B cell (primary cell): ENCODE data around the gene SNAP29. TPM values are rescaled to one million over a fixed set of nuclear protein-coding genes. Genes with fewer than 3 reads are reported as not detected.

Source experiments
- ATAC-seq: fragments of 200-7000 bp; cut with Tn5 transposase; one replicate; pipeline ENCODE4 v1.10.0; 2021; ENCODE audit warnings: low read depth, mild to moderate bottlenecking, moderate number of reproducible peaks, moderate library complexity
- CTCF ChIA-PET: fragments of 350-600 bp; sonication (Branson Sonifier 250); formaldehyde crosslinking; loops from one replicate; lab custom pipeline; 2021; ENCODE audit warnings: antibody characterized with exemption, inconsistent platforms; lab: Charles Lee
- POLR2A ChIA-PET: fragments of 350-600 bp; sonication (Branson Sonifier 250); formaldehyde crosslinking; loops from one replicate; lab custom pipeline; 2021; ENCODE audit warnings: antibody characterized with exemption; lab: Charles Lee
- DNase-seq: peaks from one replicate; pipeline ENCODE4 v3.0.0; 2013
- H2AFZ ChIP-seq: 2 replicates; pipeline ENCODE4 v1.6.1; 2012; ENCODE audit warnings: mild to moderate bottlenecking, low read depth, low read length; ENCODE audit not compliant: insufficient read depth, poor library complexity, severe bottlenecking
- H3K27ac ChIP-seq, 2 donors: 1 replicate in 1 of 2; 2 replicates in 1 of 2; pipeline ENCODE4 v1.5.1; 2012 to 2013; ENCODE audit warnings: low read length in 2 of 2, mild to moderate bottlenecking in 2 of 2, moderate library complexity in 1 of 2
- H3K27me3 ChIP-seq, 4 experiments: fragments of 200-600 bp in 1 of 4; sonication (generic) in 1 of 4; replicated peaks in 1 of 4; 1 replicate in 2 of 4; 2 replicates in 2 of 4; pipeline versions ENCODE4 v1.6.1 to v1.7.0; 2013 to 2016; ENCODE audit warnings: low read length in 3 of 4, mild to moderate bottlenecking in 2 of 4, mixed read lengths in 1 of 4, moderate library complexity in 1 of 4; ENCODE audit not compliant: insufficient read depth in 4 of 4, control insufficient read depth in 3 of 4; ENCODE audit errors: control extremely low read depth in 1 of 4
- H3K36me3 ChIP-seq, 2 experiments: replicated peaks in 1 of 2; 1 replicate in 1 of 2; 2 replicates in 1 of 2; pipeline versions ENCODE4 v1.6.1 to v1.7.1; 2013; ENCODE audit warnings: low read length in 1 of 2; ENCODE audit not compliant: insufficient read depth in 2 of 2, control insufficient read depth in 1 of 2; ENCODE audit errors: control extremely low read depth in 1 of 2, extremely low read depth in 1 of 2
- H3K4me1 ChIP-seq, 2 donors: fragments of 200-600 bp in 1 of 2; sonication (generic) in 1 of 2; 1 replicate in 1 of 2; 2 replicates in 1 of 2; pipeline versions ENCODE4 v1.5.1 to v1.6.1; 2013 to 2017; ENCODE audit warnings: low read length in 2 of 2; ENCODE audit not compliant: control insufficient read depth in 2 of 2, insufficient read depth in 2 of 2
- H3K4me2 ChIP-seq: replicated peaks from 2 replicates; pipeline ENCODE3; 2012; ENCODE audit warnings: mild to moderate bottlenecking, low read depth, low read length; ENCODE audit not compliant: poor library complexity, severe bottlenecking
- H3K4me3 ChIP-seq, 5 experiments: fragments of 200-600 bp in 1 of 5; sonication (generic) in 1 of 5; 1 replicate in 3 of 5; 2 replicates in 2 of 5; pipeline versions ENCODE4 v1.5.1 to v1.7.0; 2011 to 2016; ENCODE audit warnings: low read length in 4 of 5, mild to moderate bottlenecking in 4 of 5, low read depth in 2 of 5, control low read depth in 1 of 5, moderate library complexity in 1 of 5; ENCODE audit not compliant: insufficient read depth in 1 of 5; ENCODE audit errors: control extremely low read depth in 1 of 5, extremely low read depth in 1 of 5
- H3K79me2 ChIP-seq: fragments of 200-600 bp; sonication (generic); one replicate; pipeline ENCODE4 v1.6.0; 2016; ENCODE audit warnings: low read length; ENCODE audit not compliant: control insufficient read depth, insufficient read depth
- H3K9ac ChIP-seq: fragments of 200-600 bp; sonication (generic); 2 replicates; pipeline ENCODE4 v1.6.1; 2017; ENCODE audit warnings: mild to moderate bottlenecking, low read length, moderate library complexity
- H3K9me3 ChIP-seq, 3 donors: one replicate each; pipeline versions ENCODE4 v1.6.1 to v1.7.1; 2013; ENCODE audit warnings: low read length in 2 of 3; ENCODE audit not compliant: control insufficient read depth in 2 of 3, insufficient read depth in 1 of 3; ENCODE audit errors: control extremely low read depth in 1 of 3
- H4K20me1 ChIP-seq: 2 replicates; pipeline ENCODE4 v1.6.0; 2012; ENCODE audit warnings: mild to moderate bottlenecking, low read length; ENCODE audit not compliant: insufficient read depth, control insufficient read depth, poor library complexity, severe bottlenecking
- H3K27ac Mint-ChIP-seq: one replicate; pipeline ENCODE4 v1.8.0; 2021; ENCODE audit warnings: mixed read lengths
- H3K27me3 Mint-ChIP-seq: one replicate; pipeline ENCODE4 v1.8.0; 2021; ENCODE audit warnings: mixed read lengths
- H3K4me1 Mint-ChIP-seq: one replicate; pipeline ENCODE4 v1.8.0; 2021; ENCODE audit warnings: mixed read lengths
- H3K4me3 Mint-ChIP-seq: one replicate; pipeline ENCODE4 v1.8.0; 2021; ENCODE audit warnings: mixed read lengths
- H3K9me3 Mint-ChIP-seq: one replicate; pipeline ENCODE4 v1.8.0; 2022; ENCODE audit warnings: mixed read lengths; ENCODE audit not compliant: insufficient read depth
- CTCF ChIP-seq: fragments of 200-600 bp; IDR thresholded peaks from one replicate; pipeline ENCODE4 v1.8.0; 2022; ENCODE audit warnings: antibody characterized with exemption, mild to moderate bottlenecking
- EZH2 ChIP-seq: IDR thresholded peaks from 2 replicates; pipeline ENCODE4 v1.6.1; 2012; ENCODE audit warnings: borderline replicate concordance, low read depth, mild to moderate bottlenecking, moderate library complexity, low read length; ENCODE audit not compliant: insufficient read depth, poor library complexity, severe bottlenecking
- WGBS: methylation state at CpG from one replicate; pipeline ENCODE4 v1.1.5; 2013; ENCODE audit warnings: missing lambda C conversion rate; ENCODE audit not compliant: insufficient coverage; 5-methylcytosine and 5-hydroxymethylcytosine counted together
- intact Hi-C: fragments of 100-400 bp; cut with micrococcal nuclease; formaldehyde crosslinking; loops from one replicate; pipeline ENCODE4 v1.10.0; 2022
- polyA plus RNA-seq: library from polyadenylated mRNA; depleted of rRNA; stranded (reverse); fragments of >200 nt; gene quantifications from 2 replicates; pipeline ENCODE4 v1.2.3, GENCODE V29; 2012
- total RNA-seq, 2 donors: library from RNA; stranded (reverse); fragments of 120-200 nt in 1 of 2; gene quantifications; 1 replicate in 1 of 2; 2 replicates in 1 of 2; pipeline versions ENCODE4 v1.2.3 to v1.2.4, GENCODE V29; 2013 to 2022

SNAP29 gene
- total and polyA plus RNA-seq, 2 donors (not counting 1 experiment from before 2014, with no cell fraction given) = 13.4 to 17.4 TPM

GRCh38 chr22:20852503-20852902 lies 6.3 kb upstream of the SNAP29 start:
- Mint-ChIP-seq H3K27me3 (no peaks in the 10 kb centered on the region), H3K9me3 (no peaks in the 10 kb centered on the region), H3K4me3 (no peak overlapping the region), H3K27ac (no peak overlapping the region), H3K4me1 (peaks cover 49% of the 10 kb centered on the region)
- no peaks in the 10 kb centered on the region for H3K27me3 ChIP-seq
- H2AFZ ChIP-seq = no peak overlapping the region
- H3K4me2 ChIP-seq = no peak overlapping the region
- H3K36me3 ChIP-seq = peaks cover 0 to 1% of the 10 kb centered on the region in 2 experiments
- peaks cover 64% of the 10 kb centered on the region for H4K20me1 ChIP-seq
- no peak for TF ChIP-seq EZH2
- no peak for TF ChIP-seq CTCF
- ATAC-seq = no peak
- peaks cover 96% of the 10 kb centered on the region for H3K79me2 ChIP-seq
- ChIA-PET POLR2A (no interaction called here), CTCF (no interaction called here)
- no peak overlapping the region for H3K27ac ChIP-seq
- intact Hi-C loops = loop anchor here (10.0 kb wide), 1 partner anchor 738 kb away; the partner anchor contains the start of genes RANBP1 and TRMT2A
- H3K9ac ChIP-seq = no peak overlapping the region
- no peak for DNase-seq
- peaks cover 6 to 7% of the 10 kb centered on the region in 2 donors for H3K4me1 ChIP-seq
- no peaks in the 10 kb centered on the region for H3K9me3 ChIP-seq
- WGBS = 100% methylated on average over 1 of the region's 6 CpGs
- no peak overlapping the region for H3K4me3 ChIP-seq

GRCh38 chr22:20853236-20853660 lies 5.6 kb upstream of the SNAP29 start:
- H3K4me1 Mint-ChIP-seq = peaks cover 55% of the 10 kb centered on the region
- POLR2A ChIA-PET = no interaction called here

More at GRCh38 chr22:20853236-20853660, 5.6 kb upstream of the SNAP29 start:
- CTCF ChIA-PET = interaction anchor here (1.2 kb wide), 1 partner anchor 69 kb away, joined by 3 read pairs; no protein-coding TSS in a partner anchor
- H3K4me2 ChIP-seq = no peak overlapping the region
- H3K4me3 ChIP-seq = no peak overlapping the region
- no peaks in the 10 kb centered on the region for H3K27me3 ChIP-seq
- H3K27me3 Mint-ChIP-seq = no peaks in the 10 kb centered on the region
- no peak overlapping the region for H3K27ac ChIP-seq
- H3K4me3 Mint-ChIP-seq = no peak overlapping the region
- H3K27ac Mint-ChIP-seq = no peak overlapping the region
- intact Hi-C loops = loop anchor here (10.0 kb wide), 1 partner anchor 738 kb away; the partner anchor contains the start of genes RANBP1 and TRMT2A
- peaks cover 0 to 1% of the 10 kb centered on the region in 2 experiments for H3K36me3 ChIP-seq
- peaks cover 11 to 13% of the 10 kb centered on the region in 2 donors for H3K4me1 ChIP-seq
- peaks cover 96% of the 10 kb centered on the region for H3K79me2 ChIP-seq
- H3K9me3 Mint-ChIP-seq = no peaks in the 10 kb centered on the region
- H3K9me3 ChIP-seq = no peaks in the 10 kb centered on the region
- WGBS = no CpG with 5 or more reads among the region's 3 CpGs
- no peak overlapping the region for H2AFZ ChIP-seq
- no peak overlapping the region for H3K9ac ChIP-seq
- DNase-seq (no peak), ATAC-seq (no peak)
- TF ChIP-seq CTCF (no peak), EZH2 (no peak)
- H4K20me1 ChIP-seq = peaks cover 68% of the 10 kb centered on the region
